GM12878 (cell line): ENCODE data around the gene BCL2. TPM values are rescaled to one million over a fixed set of nuclear protein-coding genes. Genes with fewer than 3 reads are reported as not detected.
A peak's percentile ranks its signal among the peaks of the same experiment; 100 is the strongest.

ENCODE experiments used
- ASH2L ChIP-seq: fragments of 300-600, 200-600 bp; sonication (generic); IDR thresholded peaks from 2 replicates; pipeline ENCODE4 v1.6.1; 2017; ENCODE audit warnings: low read depth, mild to moderate bottlenecking, borderline replicate concordance
- CBFB ChIP-seq: IDR thresholded peaks from 2 replicates; pipeline ENCODE4 v1.6.1; 2016; ENCODE audit warnings: antibody characterized with exemption, low read depth
- DPF2 ChIP-seq: fragments of 450-650 bp; IDR thresholded peaks from 2 replicates; pipeline ENCODE4 v1.6.1; 2017; ENCODE audit warnings: mild to moderate bottlenecking
- ETV6 ChIP-seq, 2 experiments: fragments of 450-650 bp in 1 of 2; IDR thresholded peaks in 1 of 2; conservative IDR thresholded peaks in 1 of 2; 2 replicates each; pipeline ENCODE4 v1.6.1; 2014; ENCODE audit warnings: antibody characterized with exemption in 1 of 2, borderline replicate concordance in 1 of 2, low read depth in 1 of 2, mild to moderate bottlenecking in 1 of 2, moderate library complexity in 1 of 2
- HDAC6 ChIP-seq: fragments of 200-600 bp; sonication (generic); IDR thresholded peaks from one replicate; pipeline ENCODE4 v1.8.0; 2017; ENCODE audit warnings: antibody characterized with exemption; ENCODE audit not compliant: unreplicated experiment
- IRF4 ChIP-seq: IDR thresholded peaks from 2 replicates; pipeline ENCODE4 v1.6.1; 2011; ENCODE audit warnings: low read depth, low read length
- MAX ChIP-seq: IDR thresholded peaks from 2 replicates; pipeline ENCODE4 v1.6.1; 2012; ENCODE audit warnings: low read depth, low read length, improper control_type of control experiment
- MTA2 ChIP-seq: fragments of 450-650 bp; IDR thresholded peaks from 2 replicates; pipeline ENCODE4 v1.6.1; 2016; ENCODE audit warnings: low read depth, mild to moderate bottlenecking, moderate library complexity
- NFIC ChIP-seq: IDR thresholded peaks from 2 replicates; pipeline ENCODE4 v1.6.1; 2012; ENCODE audit warnings: low read depth, mild to moderate bottlenecking, inconsistent platforms, low read length, moderate library complexity
- NFYA ChIP-seq: IDR thresholded peaks from 2 replicates; pipeline ENCODE4 v1.6.1; 2011; ENCODE audit warnings: low read depth, mild to moderate bottlenecking, low read length, improper control_type of control experiment, borderline replicate concordance
- PAX8 ChIP-seq: fragments of 450-650 bp; IDR thresholded peaks from 2 replicates; pipeline ENCODE4 v1.6.1; 2017; ENCODE audit warnings: mild to moderate bottlenecking, moderate library complexity
- RFX5 ChIP-seq: IDR thresholded peaks from 2 replicates; pipeline ENCODE4 v1.6.1; 2011; ENCODE audit warnings: low read depth, low read length, improper control_type of control experiment
- RUNX3 ChIP-seq: IDR thresholded peaks from 2 replicates; pipeline ENCODE4 v1.6.1; 2012; ENCODE audit warnings: low read length, inconsistent platforms
- SMAD1 ChIP-seq: fragments of 450-650 bp; IDR thresholded peaks from 2 replicates; pipeline ENCODE4 v1.6.1; 2018; ENCODE audit warnings: mild to moderate bottlenecking, low read depth; ENCODE audit not compliant: partially characterized antibody
- SMAD5 ChIP-seq: IDR thresholded peaks from 2 replicates; pipeline ENCODE4 v1.6.1; 2016; ENCODE audit warnings: antibody characterized with exemption, low read depth
- STAT3 ChIP-seq: IDR thresholded peaks from 2 replicates; pipeline ENCODE4 v1.6.1; 2011; ENCODE audit warnings: low read depth, low read length, improper control_type of control experiment
- TAF1 ChIP-seq: IDR thresholded peaks from 2 replicates; pipeline ENCODE4 v1.6.1; 2011; ENCODE audit warnings: mild to moderate bottlenecking, low read depth, low read length, borderline replicate concordance
- TCF12 ChIP-seq: IDR thresholded peaks from 2 replicates; pipeline ENCODE4 v1.6.1; 2011; ENCODE audit warnings: low read depth, mild to moderate bottlenecking, low read length
- ZNF687 ChIP-seq: fragments of 450-650 bp; IDR thresholded peaks from 2 replicates; pipeline ENCODE4 v1.6.1; 2017; ENCODE audit warnings: mild to moderate bottlenecking, moderate library complexity
- polyA plus RNA-seq, 11 experiments: library from polyadenylated mRNA; depleted of rRNA in 4 of 11; unstranded in 6 of 11; stranded (reverse) in 5 of 11; fragments of >200 nt; fragmentation: Nextera tagmentation in 4 of 11; fragmentation: Illumina TruSeq in 1 of 11; extraction: Ambion mirVana in 4 of 11; extraction: Trizol in 1 of 11; gene quantifications; 1 replicate in 1 of 11; 2 replicates in 10 of 11; pipeline versions ENCODE4 v1.2.1 to v1.2.3, GENCODE V29; 2011 to 2016; ENCODE audit warnings: inconsistent platforms in 2 of 11, missing spikeins in 2 of 11, low read depth in 1 of 11
- total RNA-seq, 4 experiments: library from RNA; depleted of rRNA in 3 of 4; stranded (reverse); fragments of >200 nt in 3 of 4; fragmentation: Illumina TruSeq in 1 of 4; extraction: Trizol in 1 of 4; gene quantifications; 2 replicates each; pipeline versions ENCODE4 v1.2.1 to v1.2.3, GENCODE V29; 2013 to 2021
- TF ChIP-seq, protein P1 (sequence below): fragments of 450-650 bp; IDR thresholded peaks from 2 replicates; pipeline ENCODE4 v1.6.1; 2017; ENCODE audit warnings: borderline replicate concordance

BCL2 gene
- total and polyA plus RNA-seq, 10 of the 15 experiments (the other 5 are each of a cell fraction or from before 2014, with no cell fraction given) = 4.1 to 47.8 (median 19.3) TPM

DNA sequence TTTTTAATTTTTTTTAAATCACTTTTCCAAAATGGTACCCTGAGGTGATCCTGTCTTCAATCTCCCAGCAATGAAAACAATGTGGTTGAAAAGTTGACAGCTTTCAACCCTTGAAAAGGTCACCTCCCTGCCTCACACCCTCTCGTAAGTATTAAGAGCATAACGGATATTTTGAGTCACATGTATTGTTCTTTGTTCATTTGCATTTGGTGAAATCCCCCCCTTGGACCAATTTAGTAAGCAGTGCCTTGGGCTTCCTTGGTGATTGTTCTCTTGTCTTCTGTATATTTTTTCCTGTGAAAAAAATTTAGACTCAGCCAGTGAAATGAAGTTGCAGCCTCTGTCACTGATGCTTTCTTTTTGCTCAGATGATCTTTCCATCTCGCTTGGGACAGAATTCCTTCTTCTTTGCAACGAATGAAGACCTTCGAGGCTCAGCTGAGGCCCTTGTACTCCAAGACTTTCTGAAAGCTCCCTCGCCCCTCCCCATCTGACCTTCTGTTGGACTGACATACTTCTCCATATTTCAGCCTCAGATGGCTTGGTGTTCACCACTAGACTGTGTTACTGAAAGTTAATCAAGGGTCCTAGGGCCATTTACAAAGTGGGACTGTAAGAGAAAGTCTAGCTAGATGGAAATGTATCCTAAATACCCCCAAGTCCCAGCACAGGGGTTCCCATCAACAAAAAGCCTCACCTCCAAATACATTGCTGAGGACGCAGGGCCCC is 158.4 kb downstream of the BCL2 start (continued):
- TF ChIP-seq ZNF687 (no peak), NFIC (no peak), TCF12 (0 out of 2 replicates have a peak, but pooled peaks have one; percentile 42), TAF1 (peak; percentile 67; the same call in 1 of the 2 replicates), NFYA (no peak), ASH2L (no peak; the same call in 1 of the 2 replicates), MTA2 (no peak), IRF4 (peak; percentile 73; the same call in 1 of the 2 replicates), PAX8 (no peak), STAT3 (peak; percentile 45; the same call in 1 of the 2 replicates), SMAD5 (peak; percentile 55), ETV6 (conservative IDR thresholded peaks at IDR 0.05 in 1 of 2, IDR thresholded peaks at IDR 0.05 in 1 of 2; ENCODE audit: borderline replicate concordance in 1 of 2, low read depth in 1 of 2) (0 out of 4 replicates have a peak, but pooled peaks of 1 of the 2 experiments have one; percentile 36), CBFB (peak; percentile 65; the same call in 1 of the 2 replicates), SMAD1 (peak; percentile 59), RFX5 (no peak), HDAC6 (peak; percentile 31), MAX (peak; percentile 72; the same call in 1 of the 2 replicates), RUNX3 (no peak), DPF2 (no peak)
- TF ChIP-seq, protein P1, sequence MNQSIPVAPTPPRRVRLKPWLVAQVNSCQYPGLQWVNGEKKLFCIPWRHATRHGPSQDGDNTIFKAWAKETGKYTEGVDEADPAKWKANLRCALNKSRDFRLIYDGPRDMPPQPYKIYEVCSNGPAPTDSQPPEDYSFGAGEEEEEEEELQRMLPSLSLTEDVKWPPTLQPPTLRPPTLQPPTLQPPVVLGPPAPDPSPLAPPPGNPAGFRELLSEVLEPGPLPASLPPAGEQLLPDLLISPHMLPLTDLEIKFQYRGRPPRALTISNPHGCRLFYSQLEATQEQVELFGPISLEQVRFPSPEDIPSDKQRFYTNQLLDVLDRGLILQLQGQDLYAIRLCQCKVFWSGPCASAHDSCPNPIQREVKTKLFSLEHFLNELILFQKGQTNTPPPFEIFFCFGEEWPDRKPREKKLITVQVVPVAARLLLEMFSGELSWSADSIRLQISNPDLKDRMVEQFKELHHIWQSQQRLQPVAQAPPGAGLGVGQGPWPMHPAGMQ = no peak
